Inflammatory macrophage (primary cell): ENCODE results near the gene ASCC2.
"Not testable (repeated sequence)": the region's sequence is repeated elsewhere in the genome, so short reads cannot be mapped to it uniquely, and the experiment has no call there.

Experiments
- DNase-seq, 2 donors: peaks; one replicate each; pipeline ENCODE4 v3.0.0-alpha.2; 2020 to 2022

ASCC2 gene

DNA sequence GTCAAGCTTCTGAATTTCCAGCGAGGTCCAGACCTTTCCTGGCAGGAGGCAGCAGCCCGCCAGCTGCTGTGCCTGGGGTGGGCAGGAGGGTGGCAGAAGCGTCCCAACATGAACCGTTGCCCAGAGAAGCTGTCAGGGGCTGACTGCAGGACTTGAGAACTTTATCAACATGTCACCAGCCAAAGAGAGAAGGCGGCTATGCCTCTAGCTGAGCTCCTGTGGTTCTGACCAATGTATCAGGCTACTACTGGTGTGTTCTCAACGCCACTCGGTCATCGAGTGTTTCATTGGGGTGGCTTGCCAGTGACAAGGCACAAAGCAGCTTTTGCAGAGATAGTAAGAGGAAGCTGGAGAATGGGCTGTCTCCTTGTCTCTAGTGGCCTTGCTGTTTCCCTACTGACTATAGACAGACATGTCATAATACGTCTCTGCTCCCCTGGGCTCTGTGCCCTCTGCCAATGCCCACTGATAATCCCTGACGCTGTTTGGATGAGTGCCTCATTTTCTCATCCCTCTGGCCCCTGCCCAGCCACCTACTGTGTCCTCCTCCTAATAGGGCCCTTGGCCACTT, 17.6 kb upstream of the ASCC2 start:
- DNase-seq = peak; percentile 68 to 72

DNA sequence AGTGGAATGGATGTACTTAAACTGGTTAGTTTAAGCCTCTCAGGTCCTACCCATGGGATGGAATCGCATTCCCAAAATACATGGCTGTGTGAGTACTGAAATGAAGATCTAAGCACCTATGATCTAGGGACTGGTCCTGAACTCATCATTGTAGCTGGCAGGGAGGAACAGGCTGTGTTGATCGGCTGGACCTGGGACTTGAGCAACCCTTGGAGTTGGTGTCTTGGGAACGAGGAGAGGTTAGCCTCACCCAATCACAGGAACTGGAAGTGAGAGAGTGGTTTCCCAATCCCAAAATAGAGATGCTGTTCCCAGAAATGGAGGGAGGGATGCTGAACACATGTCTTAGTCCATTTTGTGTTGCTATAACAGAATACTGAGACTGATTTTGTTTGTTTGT, 16.4 kb upstream of the ASCC2 start:
- DNase-seq = no peak

DNA sequence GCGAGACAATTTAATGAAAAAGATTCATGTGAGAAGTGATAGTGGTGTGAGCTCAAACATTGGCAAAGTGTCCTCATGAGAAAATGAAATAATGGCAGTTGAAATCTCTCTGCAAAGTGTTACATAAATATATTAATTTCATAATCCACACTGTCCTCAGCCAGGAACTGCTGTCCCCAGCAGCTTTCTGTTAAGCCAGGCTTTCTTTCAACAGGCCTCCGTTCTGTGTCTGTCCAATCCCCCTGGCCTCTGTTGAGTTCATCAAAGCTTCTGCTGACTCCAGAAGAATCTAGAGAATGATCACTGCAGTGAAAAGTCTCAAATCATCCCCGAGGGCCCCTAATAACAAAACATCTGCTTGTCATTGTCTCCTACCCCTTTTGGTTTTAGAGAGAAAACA, 10.0 kb upstream of the ASCC2 start:
- peak; percentile 24 to 69 for DNase-seq

DNA sequence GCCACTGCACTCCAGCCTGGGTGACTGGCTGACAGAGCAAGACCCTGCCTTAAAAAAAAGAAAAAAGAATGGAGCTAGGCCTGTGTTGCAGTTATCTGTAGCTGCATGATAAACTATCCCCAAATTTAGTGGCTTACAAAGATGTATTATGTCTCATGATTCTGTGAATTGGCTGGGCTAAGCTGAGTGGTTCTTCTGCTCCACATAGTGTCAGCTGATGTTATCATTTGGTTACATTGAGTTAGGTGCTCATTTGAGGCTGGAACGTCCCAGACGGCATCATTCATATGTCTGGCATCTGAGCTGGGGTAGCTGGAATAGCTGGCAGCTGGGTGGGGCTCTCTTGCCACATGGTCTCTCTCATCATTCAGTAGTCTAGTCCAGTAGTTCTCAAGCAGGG, 8.2 kb upstream of the ASCC2 start:
- DNase-seq = no peak

DNA sequence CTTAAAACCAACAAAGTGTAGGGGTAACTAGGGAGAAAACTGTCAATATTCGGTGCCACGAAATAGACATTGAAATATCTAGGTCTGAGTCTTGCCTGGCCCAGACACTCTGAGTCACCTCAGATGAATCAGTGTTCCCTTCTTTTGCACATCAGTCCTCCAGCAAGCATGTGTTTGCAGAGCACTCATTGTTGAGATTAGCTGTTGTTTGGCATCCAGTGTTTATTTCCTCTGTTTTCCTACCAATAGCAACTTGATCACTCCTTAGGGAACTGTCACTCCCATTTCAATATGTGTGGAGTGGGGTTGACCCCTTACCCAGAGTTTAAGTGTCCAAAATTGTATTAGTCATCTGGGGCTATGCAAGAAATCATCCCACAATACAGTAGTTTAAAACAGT, 4.7 kb upstream of the ASCC2 start:
- DNase-seq = peak; percentile 55 to 71

- DNase-seq = no peak
These were observed 4.1 kb upstream of the ASCC2 start for GRCh38 chr22:29842172-29842571.

- peak; percentile 41 to 55 for DNase-seq
These were observed 2.4 kb upstream of the ASCC2 start for GRCh38 chr22:29840498-29840897.

- DNase-seq = no peak
These were observed 965 bp upstream of the ASCC2 start for GRCh38 chr22:29839039-29839438.

DNA sequence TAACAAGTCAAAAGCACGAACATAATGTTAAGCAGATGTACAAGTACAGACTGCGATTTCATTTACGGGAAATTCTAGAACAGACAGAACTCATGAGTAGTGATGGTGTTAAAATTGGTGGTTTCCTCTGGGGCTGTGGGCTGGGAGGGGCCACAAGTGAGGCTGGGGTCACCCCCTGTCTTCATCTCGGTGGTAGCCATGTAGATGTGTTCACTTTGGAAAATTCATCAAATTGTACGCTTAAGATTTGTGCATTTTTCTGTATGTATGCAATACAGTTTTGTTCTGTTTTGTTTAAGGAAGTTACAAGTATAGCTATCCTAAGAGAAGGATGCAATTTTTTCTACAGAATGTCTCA, 504 bp upstream of the ASCC2 start:
- no peak for DNase-seq

- DNase-seq = not testable (repeated sequence)
These were observed 1.2 kb downstream of the ASCC2 start for GRCh38 chr22:29836791-29837370.

DNA sequence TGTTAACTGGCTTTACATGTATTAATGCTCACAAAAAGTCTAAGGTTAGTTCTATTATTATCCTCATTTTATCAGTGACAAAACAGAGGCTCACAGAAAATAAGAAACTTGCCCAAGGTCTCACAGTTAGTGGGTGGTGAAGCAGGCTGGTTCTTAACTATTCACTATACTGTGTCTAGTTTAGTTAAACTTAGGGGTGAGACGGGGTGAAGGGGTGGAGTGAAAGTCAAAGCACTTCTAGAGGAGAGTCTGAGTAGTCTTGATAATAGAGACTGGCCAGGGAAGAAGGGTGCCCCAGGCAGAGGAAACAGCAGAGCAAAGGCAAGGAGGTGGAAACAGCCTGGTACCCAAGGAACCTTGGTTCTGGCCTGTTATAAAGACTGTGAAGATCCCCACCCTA, 4.0 kb downstream of the ASCC2 start:
- no peak for DNase-seq

DNA sequence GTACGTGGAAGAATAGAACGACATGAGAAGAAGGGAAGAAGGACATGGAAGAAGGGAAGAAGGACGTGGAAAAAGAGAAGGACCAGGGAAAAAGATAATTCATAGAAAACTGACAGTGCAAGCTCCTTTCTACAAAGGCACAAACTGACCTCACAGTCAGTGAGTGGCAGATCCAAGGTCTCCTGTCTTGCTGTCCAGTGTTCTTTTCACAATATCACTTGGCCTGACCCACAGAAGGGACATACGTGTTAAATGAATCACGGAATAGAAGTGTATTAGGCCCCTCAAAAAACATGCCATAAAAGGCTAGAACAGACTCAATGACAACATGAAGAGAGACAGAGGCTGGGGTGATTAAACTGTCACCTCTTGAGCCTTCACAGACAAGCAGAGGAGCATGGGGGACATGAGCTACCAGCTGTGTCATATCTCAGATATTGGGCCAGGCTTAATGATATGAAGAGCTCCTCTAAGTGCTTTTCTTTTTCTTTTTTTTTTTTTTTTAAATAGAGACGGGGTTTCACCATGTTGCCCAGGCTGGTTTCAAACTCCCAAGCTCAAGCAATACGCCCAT, 4.6 kb downstream of the ASCC2 start:
- no peak for DNase-seq

GRCh38 chr22:29831958-29832357, 6.1 kb downstream of the ASCC2 start:
- DNase-seq = no peak

GRCh38 chr22:29831186-29831921, 6.7 kb downstream of the ASCC2 start:
- no peak for DNase-seq

DNA sequence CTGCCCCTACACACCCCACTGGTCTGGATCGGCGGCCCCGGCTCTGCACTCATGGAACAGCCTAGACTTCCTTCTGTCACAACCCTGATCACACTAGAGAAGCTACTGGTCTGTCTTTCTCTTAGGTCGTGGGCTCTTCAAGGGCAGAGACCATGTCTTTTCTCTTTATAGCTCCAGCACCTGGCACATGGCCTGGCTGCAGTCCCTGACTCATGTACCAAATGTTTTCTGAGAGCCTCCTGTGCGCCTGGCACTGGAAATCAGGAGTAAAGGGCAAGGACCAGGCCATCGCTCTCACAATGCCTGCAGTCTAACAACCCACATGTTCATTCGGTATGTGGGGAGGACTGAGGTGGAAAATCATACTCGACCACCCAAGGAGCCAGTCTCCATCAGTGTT, 7.5 kb downstream of the ASCC2 start:
- no peak for DNase-seq

DNA sequence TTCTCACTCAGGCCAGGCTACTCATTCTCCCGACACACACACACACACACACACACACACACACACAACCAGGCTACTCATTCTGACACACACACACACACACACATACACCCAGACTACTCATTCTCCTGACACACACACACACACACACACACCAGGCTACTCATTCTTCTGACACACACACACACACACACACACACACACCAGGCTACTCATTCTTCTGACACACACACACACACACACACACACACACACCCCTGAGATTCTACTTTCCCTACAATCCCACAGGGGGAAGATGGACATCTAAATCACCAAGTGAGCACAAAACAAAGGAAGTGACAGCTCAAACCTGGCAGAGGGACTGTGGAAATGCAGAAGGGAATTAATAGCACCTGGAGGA, 10.3 kb downstream of the ASCC2 start:
- not testable (repeated sequence) for DNase-seq

- no peak for DNase-seq
These were observed 11.0 kb downstream of the ASCC2 start for GRCh38 chr22:29827091-29827490.

GRCh38 chr22:29825578-29825977, 12.5 kb downstream of the ASCC2 start:
- no peak for DNase-seq

GRCh38 chr22:29824677-29825076, 13.4 kb downstream of the ASCC2 start:
- no peak for DNase-seq

- DNase-seq = peak; percentile 91 to 92
These were observed 16.6 kb downstream of the ASCC2 start for GRCh38 chr22:29821291-29822016.

DNA sequence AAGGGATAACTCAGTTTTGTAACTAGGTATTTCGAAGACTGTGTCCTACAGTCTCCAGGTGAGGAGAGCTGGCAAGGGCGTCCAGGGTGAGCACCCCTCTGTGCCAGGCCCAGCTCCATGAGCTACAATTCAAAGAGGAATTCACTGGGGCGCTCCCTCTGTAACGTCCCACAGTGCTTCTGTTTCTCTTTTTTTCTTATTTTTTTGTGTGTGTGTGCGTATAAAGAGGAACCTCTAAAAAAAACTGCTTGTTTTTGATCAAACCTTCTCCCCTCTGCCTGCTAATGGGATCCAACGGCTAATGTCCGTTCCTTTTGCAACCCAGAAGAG, 17.1 kb downstream of the ASCC2 start:
- DNase-seq = peak in 1 of 2 donors; percentile 81

DNA sequence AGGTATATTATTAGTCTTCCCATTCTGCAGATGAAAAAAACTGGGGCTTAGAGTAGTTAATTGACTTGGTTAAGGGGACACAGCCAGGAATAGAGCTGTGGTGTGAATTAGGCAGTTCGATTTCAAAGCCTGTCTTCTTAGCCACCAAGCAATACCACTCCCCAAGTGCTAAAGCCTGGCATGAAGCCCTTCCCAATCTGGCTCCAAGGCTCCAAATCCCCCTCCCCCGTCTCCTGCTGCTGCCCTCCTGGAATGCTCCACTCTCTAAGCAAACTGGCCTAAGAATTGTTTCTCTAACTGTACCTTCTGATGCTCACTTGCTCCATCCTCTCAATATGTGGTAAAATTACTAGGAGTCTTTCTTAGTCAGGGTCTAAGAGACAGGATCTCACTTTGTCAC, 18.6 kb downstream of the ASCC2 start:
- DNase-seq = no peak

DNA sequence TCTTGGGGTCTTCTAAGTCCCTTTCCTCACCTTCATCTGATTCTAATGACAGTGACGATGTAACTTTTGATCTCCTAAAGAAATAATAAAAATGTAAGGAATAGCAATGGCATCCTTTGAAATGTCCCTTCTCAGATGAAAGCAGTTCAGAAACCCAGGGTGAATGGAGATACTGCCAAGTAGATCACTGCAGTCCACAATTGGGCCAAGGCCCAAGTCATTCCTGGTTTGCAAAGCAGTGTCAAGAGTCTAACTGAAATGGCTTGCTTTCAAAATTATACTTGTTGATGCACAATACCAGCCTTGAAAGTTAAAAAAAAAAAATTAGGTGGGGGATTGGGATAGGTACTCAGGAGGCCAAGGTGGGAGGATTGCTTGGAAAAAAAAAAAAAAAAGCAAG, 20.4 kb downstream of the ASCC2 start:
- DNase-seq = no peak

- DNase-seq = no peak
These were observed 21.1 kb downstream of the ASCC2 start for GRCh38 chr22:29816980-29817379.
